HepG2 (cell line): ENCODE results near the gene KDM2B. TPM values are rescaled to one million over a fixed set of nuclear protein-coding genes. Genes with fewer than 3 reads are reported as not detected.
A peak's percentile ranks its signal among the peaks of the same experiment; 100 is the strongest.

Experiments used
- ATF1 ChIP-seq: IDR thresholded peaks from 2 replicates; pipeline ENCODE4 v1.6.1; 2016; ENCODE audit warnings: mild to moderate bottlenecking, control low read depth
- ELK4 ChIP-seq: sonication (generic); formaldehyde crosslinking; IDR thresholded peaks from 2 replicates; pipeline ENCODE4 v1.9.0; 2021; ENCODE audit warnings: missing genetic modification reagents, borderline replicate concordance
- RARA ChIP-seq: IDR thresholded peaks from 2 replicates; pipeline ENCODE4 v1.6.1; 2016; ENCODE audit warnings: missing genetic modification reagents, missing compliant biosample characterization
- SNAPC2 ChIP-seq: sonication (generic); formaldehyde crosslinking; IDR thresholded peaks from 2 replicates; pipeline ENCODE4 v1.8.1; 2022; ENCODE audit warnings: mild to moderate bottlenecking, missing genetic modification reagents
- SP140L ChIP-seq: sonication (generic); formaldehyde crosslinking; IDR thresholded peaks from 2 replicates; pipeline ENCODE4 v1.4.0; 2020; ENCODE audit warnings: missing genetic modification reagents, borderline replicate concordance
- THAP11 ChIP-seq: IDR thresholded peaks from 2 replicates; pipeline ENCODE4 v1.6.1; 2016; ENCODE audit warnings: missing biosample characterization, missing genetic modification reagents
- THYN1 ChIP-seq: sonication (generic); formaldehyde crosslinking; IDR thresholded peaks from 2 replicates; pipeline ENCODE4 v1.8.1; 2023; ENCODE audit warnings: low read depth, mild to moderate bottlenecking, moderate library complexity, missing genetic modification reagents, borderline replicate concordance
- TRIM24 ChIP-seq: sonication (generic); formaldehyde crosslinking; IDR thresholded peaks from 2 replicates; pipeline ENCODE4 v1.8.0; 2022; ENCODE audit warnings: mild to moderate bottlenecking, missing genetic modification reagents
- ZNF234 ChIP-seq: sonication (generic); formaldehyde crosslinking; conservative IDR thresholded peaks from 2 replicates; pipeline ENCODE4 v1.5.1; 2020; ENCODE audit warnings: mild to moderate bottlenecking, missing genetic modification reagents
- ZNF556 ChIP-seq: sonication (generic); formaldehyde crosslinking; IDR thresholded peaks from 2 replicates; pipeline ENCODE4 v1.4.0; 2020; ENCODE audit warnings: mild to moderate bottlenecking, missing genetic modification reagents, borderline replicate concordance
- ZNF607 ChIP-seq: sonication (generic); formaldehyde crosslinking; IDR thresholded peaks from 2 replicates; pipeline ENCODE4 v1.5.1; 2020; ENCODE audit warnings: missing genetic modification reagents, mild to moderate bottlenecking, borderline replicate concordance
- ZNF7 ChIP-seq: IDR thresholded peaks from 2 replicates; pipeline ENCODE4 v1.6.1; 2016; ENCODE audit warnings: missing biosample characterization, missing genetic modification reagents
- ZNF781 ChIP-seq: sonication (generic); formaldehyde crosslinking; IDR thresholded peaks from 2 replicates; pipeline ENCODE4 v1.5.1; 2020; ENCODE audit warnings: borderline replicate concordance, mild to moderate bottlenecking, missing genetic modification reagents; ENCODE audit errors: not compliant biosample characterization
- polyA plus RNA-seq, 8 experiments: library from polyadenylated mRNA; depleted of rRNA in 3 of 8; stranded (reverse) in 7 of 8; unstranded in 1 of 8; fragments of >200 nt; fragmentation: Illumina TruSeq in 4 of 8; extraction: Trizol in 4 of 8; gene quantifications; 2 replicates each; pipeline versions ENCODE4 v1.2.1 to v1.2.3, GENCODE V29; 2011 to 2016; ENCODE audit warnings: low read depth in 4 of 8, missing spikeins in 1 of 8, mixed read lengths in 1 of 8; ENCODE audit not compliant: insufficient read depth in 1 of 8
- total RNA-seq, 5 experiments: library from RNA; depleted of rRNA; stranded (reverse); fragments of >200 nt; fragmentation: Illumina TruSeq; extraction: Trizol; gene quantifications; 2 replicates each; pipeline ENCODE4 v1.2.3, GENCODE V29; 2016; ENCODE audit warnings: low read depth in 1 of 5
- TF ChIP-seq, protein P1 (sequence below): IDR thresholded peaks from 2 replicates; pipeline ENCODE4 v1.6.1; 2012; ENCODE audit warnings: low read depth, low read length, improper control_type of control experiment
- TF ChIP-seq, protein P2 (sequence below): sonication (generic); formaldehyde crosslinking; IDR thresholded peaks from 2 replicates; pipeline ENCODE4 v1.4.0; 2020; ENCODE audit warnings: mild to moderate bottlenecking, missing genetic modification reagents
- TF ChIP-seq, protein P3 (sequence below): sonication (generic); formaldehyde crosslinking; IDR thresholded peaks from 2 replicates; pipeline ENCODE4 v1.8.0; 2022; ENCODE audit warnings: missing genetic modification reagents, mild to moderate bottlenecking, moderate library complexity, borderline replicate concordance
- TF ChIP-seq, protein P4 (sequence below): fragments of 450-650 bp; IDR thresholded peaks from 2 replicates; pipeline ENCODE4 v1.6.1; 2017
- TF ChIP-seq, protein P5 (sequence below): IDR thresholded peaks from 2 replicates; pipeline ENCODE4 v1.6.1; 2016; ENCODE audit warnings: mild to moderate bottlenecking

Gene KDM2B
- total and polyA plus RNA-seq, 2 of the 13 experiments (the other 11 are each of a cell fraction or from before 2014, with no cell fraction given), result 17.5 to 26.1 TPM

DNA sequence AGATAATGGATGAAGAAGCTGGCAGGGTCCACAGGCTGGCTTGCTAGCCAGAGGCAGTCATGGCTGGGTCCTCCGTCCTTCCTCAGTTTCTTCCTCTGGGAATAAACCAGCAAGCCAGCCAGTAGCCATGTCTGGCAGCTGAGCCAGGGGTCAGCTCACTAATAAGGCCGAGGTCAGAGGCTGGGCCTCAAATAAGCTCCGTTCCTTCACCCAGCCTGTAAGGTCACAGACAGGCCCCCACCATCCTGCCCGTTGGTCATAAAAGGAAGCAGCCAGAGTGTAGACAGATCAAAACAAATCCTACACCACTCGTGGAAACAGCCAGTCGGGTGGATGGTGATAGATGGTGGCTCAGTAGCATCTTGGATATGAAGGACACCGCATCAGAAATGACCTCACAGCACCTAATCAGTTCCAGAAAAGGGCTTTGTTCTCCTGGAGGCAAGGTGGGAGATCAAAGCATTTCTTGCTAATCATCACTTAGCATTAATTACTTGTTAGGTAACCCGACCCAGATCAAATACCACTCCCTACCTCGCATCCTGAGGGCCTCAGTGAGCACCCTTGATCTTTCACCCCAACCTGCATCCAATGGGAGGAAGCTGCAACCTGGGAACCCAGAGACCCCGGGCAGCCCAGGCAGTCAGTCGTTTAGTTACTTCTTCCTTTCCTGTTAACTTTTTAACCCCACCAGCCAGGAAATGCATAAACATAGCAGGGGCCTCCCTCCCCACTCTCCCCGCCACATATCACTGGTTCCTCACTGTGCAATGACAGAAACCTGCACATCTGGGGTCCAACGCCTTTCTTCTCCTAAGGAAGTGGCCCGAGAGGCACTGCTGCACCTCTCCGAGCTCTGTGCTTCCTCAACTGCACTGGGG lies 90.2 kb downstream of the KDM2B start (continued):
- TF ChIP-seq, protein P1, sequence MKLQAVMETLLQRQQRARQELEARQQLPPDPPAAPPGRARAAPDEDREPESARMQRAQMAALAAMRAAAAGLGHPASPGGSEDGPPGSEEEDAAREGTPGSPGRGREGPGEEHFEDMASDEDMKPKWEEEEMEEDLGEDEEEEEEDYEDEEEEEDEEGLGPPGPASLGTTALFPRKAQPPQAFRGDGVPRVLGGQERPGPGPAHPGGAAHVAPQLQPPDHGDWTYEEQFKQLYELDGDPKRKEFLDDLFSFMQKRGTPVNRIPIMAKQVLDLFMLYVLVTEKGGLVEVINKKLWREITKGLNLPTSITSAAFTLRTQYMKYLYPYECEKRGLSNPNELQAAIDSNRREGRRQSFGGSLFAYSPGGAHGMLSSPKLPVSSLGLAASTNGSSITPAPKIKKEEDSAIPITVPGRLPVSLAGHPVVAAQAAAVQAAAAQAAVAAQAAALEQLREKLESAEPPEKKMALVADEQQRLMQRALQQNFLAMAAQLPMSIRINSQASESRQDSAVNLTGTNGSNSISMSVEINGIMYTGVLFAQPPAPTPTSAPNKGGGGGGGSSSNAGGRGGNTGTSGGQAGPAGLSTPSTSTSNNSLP, result peak; percentile 66
- TF ChIP-seq, protein P2, sequence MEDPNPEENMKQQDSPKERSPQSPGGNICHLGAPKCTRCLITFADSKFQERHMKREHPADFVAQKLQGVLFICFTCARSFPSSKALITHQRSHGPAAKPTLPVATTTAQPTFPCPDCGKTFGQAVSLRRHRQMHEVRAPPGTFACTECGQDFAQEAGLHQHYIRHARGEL (CRISPR knock-in tag), result no peak
- TF ChIP-seq ZNF781 (CRISPR knock-in tag) (no peak), ZNF556 (CRISPR knock-in tag) (no peak), ELK4 (CRISPR knock-in tag) (no peak), SNAPC2 (no peak), THAP11 (CRISPR knock-in tag) (peak; percentile 49), THYN1 (CRISPR knock-in tag) (no peak), SP140L (CRISPR knock-in tag) (no peak), TRIM24 (CRISPR knock-in tag) (no peak), ZNF234 (CRISPR knock-in tag) (no peak), ATF1 (0 out of 2 replicates have a peak, but pooled peaks have one; percentile 53), ZNF607 (CRISPR knock-in tag) (no peak), RARA (CRISPR knock-in tag) (peak; percentile 85), ZNF7 (no peak)
- TF ChIP-seq, protein P3, sequence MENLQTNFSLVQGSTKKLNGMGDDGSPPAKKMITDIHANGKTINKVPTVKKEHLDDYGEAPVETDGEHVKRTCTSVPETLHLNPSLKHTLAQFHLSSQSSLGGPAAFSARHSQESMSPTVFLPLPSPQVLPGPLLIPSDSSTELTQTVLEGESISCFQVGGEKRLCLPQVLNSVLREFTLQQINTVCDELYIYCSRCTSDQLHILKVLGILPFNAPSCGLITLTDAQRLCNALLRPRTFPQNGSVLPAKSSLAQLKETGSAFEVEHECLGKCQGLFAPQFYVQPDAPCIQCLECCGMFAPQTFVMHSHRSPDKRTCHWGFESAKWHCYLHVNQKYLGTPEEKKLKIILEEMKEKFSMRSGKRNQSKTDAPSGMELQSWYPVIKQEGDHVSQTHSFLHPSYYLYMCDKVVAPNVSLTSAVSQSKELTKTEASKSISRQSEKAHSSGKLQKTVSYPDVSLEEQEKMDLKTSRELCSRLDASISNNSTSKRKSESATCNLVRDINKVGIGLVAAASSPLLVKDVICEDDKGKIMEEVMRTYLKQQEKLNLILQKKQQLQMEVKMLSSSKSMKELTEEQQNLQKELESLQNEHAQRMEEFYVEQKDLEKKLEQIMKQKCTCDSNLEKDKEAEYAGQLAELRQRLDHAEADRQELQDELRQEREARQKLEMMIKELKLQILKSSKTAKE, result peak; percentile 98
- TF ChIP-seq, protein P4, sequence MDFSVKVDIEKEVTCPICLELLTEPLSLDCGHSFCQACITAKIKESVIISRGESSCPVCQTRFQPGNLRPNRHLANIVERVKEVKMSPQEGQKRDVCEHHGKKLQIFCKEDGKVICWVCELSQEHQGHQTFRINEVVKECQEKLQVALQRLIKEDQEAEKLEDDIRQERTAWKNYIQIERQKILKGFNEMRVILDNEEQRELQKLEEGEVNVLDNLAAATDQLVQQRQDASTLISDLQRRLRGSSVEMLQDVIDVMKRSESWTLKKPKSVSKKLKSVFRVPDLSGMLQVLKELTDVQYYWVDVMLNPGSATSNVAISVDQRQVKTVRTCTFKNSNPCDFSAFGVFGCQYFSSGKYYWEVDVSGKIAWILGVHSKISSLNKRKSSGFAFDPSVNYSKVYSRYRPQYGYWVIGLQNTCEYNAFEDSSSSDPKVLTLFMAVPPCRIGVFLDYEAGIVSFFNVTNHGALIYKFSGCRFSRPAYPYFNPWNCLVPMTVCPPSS, result no peak
- TF ChIP-seq, protein P5, sequence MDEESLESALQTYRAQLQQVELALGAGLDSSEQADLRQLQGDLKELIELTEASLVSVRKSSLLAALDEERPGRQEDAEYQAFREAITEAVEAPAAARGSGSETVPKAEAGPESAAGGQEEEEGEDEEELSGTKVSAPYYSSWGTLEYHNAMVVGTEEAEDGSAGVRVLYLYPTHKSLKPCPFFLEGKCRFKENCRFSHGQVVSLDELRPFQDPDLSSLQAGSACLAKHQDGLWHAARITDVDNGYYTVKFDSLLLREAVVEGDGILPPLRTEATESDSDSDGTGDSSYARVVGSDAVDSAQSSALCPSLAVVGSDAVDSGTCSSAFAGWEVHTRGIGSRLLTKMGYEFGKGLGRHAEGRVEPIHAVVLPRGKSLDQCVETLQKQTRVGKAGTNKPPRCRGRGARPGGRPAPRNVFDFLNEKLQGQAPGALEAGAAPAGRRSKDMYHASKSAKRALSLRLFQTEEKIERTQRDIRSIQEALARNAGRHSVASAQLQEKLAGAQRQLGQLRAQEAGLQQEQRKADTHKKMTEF, result peak; percentile 80
